Activated naive CD8-positive, alpha-beta T cell (primary cell): ENCODE data around the gene LRP1B.

Source experiments
- H3K27ac Mint-ChIP-seq: one replicate; pipeline ENCODE4 v1.8.0; 2021; ENCODE audit warnings: mixed read lengths
- H3K27me3 Mint-ChIP-seq: one replicate; pipeline ENCODE4 v1.8.0; 2021; ENCODE audit warnings: mixed read lengths
- H3K36me3 Mint-ChIP-seq: one replicate; pipeline ENCODE4 v1.8.0; 2021; ENCODE audit warnings: mixed read lengths
- H3K4me1 Mint-ChIP-seq: one replicate; pipeline ENCODE4 v1.8.0; 2021; ENCODE audit warnings: low read depth, mixed read lengths
- H3K4me3 Mint-ChIP-seq: one replicate; pipeline ENCODE4 v1.8.0; 2021; ENCODE audit warnings: mild to moderate bottlenecking, mixed read lengths
- H3K9me3 Mint-ChIP-seq: one replicate; pipeline ENCODE4 v1.8.0; 2021; ENCODE audit warnings: low read depth, mixed read lengths

Gene LRP1B

DNA sequence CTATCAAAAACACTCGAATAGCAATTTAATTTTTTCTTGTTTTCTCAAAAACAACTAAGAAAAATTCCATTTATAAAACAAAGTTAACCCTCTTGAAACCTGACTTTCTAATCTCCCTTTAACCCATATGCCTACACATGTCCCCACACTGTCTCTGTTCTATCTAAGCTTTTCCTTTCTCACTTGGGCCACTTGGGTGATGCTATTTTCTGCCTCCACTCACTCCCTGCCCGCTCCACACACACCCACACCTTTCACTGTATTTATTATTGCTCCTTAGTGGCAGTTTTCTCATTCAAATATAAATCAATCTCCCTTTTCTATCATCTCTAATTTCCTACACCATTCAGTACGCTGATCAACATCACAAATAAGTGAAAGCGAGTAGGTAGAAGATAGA, 531.1 kb downstream of the LRP1B start:
- Mint-ChIP-seq H3K27me3 (no peaks in the 10 kb centered on the region), H3K4me3 (no peak overlapping the region), H3K36me3 (no peaks in the 10 kb centered on the region), H3K4me1 (no peaks in the 10 kb centered on the region), H3K27ac (no peak overlapping the region), H3K9me3 (no peaks in the 10 kb centered on the region)

DNA sequence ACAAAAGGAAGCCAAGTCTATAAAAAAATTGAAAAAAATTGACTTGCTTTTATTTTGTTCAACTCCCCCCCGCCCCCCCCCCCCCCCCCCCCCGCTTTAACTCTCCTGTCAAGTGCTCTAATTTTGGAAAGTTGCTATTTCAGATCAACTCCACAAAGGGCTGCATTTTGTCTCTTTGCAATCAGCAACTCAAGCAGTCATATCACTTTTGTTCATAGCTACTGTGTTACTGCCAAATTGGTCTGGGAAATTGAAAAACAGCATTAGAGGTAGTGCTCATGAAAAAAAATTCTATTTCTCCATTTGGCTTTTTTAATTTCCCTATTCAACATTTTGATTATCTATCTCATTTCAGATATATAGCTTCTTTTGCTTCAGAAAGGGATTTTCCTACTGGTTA, 531.8 kb downstream of the LRP1B start:
- Mint-ChIP-seq H3K27me3 (no peaks in the 10 kb centered on the region), H3K9me3 (no peaks in the 10 kb centered on the region), H3K36me3 (no peaks in the 10 kb centered on the region), H3K27ac (no peak overlapping the region), H3K4me3 (no peak overlapping the region), H3K4me1 (no peaks in the 10 kb centered on the region)

DNA sequence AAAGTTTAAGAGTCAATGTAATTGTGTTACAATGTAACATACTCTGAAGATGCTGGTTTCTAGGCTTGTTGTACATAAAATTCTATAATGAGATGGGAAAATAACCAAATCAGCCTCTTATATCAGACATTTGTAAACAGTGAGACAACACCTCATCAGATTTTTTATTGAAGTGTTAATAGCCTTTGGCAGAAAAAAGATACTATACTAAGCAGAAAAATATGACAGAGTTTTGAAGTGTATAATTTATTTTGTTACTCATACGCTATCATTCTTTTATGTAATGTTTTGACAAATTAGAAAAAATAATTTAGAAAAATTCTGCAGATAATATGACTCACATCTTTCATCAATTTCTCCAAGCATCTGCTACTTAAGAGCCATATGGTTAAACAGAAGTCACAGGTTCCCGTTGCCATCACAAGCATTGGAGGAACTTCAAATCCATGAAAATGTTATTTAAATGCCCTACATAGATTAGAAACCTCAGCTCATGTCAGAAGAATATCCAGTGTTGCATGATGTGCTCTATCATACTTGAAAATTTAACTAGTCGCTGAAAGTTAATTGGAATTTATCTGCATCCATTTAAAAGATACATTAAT, 535.4 kb downstream of the LRP1B start:
- H3K4me1 Mint-ChIP-seq: no peaks in the 10 kb centered on the region
- H3K27ac Mint-ChIP-seq: no peak overlapping the region
- H3K4me3 Mint-ChIP-seq: no peak overlapping the region
- no peaks in the 10 kb centered on the region for H3K9me3 Mint-ChIP-seq
- no peaks in the 10 kb centered on the region for H3K27me3 Mint-ChIP-seq
- H3K36me3 Mint-ChIP-seq: no peaks in the 10 kb centered on the region

DNA sequence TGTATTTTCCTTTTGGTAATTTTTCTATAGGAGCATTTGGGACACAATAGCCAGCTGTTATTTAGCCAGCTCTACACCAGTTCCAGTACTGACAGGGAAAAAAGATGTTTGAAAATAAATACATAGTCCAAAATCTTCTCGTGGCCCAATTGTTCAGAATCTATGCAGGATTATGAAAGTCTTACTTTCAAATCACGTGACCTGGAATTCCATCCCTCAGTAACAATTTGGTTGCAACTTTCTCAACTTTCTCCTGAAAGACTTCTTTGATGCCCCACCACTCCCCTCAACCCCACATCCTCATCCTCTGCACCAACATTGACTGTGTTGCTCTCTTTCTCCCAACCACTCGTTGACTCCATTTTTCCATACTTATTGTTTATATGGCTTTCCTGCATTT, 539.0 kb downstream of the LRP1B start:
- H3K4me1 Mint-ChIP-seq: no peaks in the 10 kb centered on the region
- no peaks in the 10 kb centered on the region for H3K36me3 Mint-ChIP-seq
- no peak overlapping the region for H3K4me3 Mint-ChIP-seq
- H3K27ac Mint-ChIP-seq: no peak overlapping the region
- no peaks in the 10 kb centered on the region for H3K27me3 Mint-ChIP-seq
- peaks cover 4% of the 10 kb centered on the region for H3K9me3 Mint-ChIP-seq

DNA sequence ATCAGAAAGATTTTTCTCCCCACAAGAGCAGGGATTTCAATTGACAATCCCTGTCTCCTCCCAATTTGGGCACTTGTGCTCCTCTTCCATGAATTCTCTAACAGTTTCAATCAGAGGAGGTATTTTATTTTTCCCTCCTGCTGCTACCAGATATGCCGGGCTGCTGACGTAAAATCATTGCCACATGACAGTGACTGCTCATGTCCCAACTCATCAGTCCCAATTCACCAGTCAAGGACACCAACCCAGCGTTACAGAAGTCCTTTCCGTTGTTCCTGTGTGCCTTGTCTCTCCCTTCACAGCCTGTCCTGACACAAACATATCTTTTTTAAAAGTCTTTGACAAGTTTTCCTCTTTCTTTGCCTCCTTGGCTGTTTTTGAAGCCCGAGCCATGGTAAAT, 540.2 kb downstream of the LRP1B start:
- Mint-ChIP-seq H3K27me3 (no peaks in the 10 kb centered on the region), H3K9me3 (peaks cover 4% of the 10 kb centered on the region), H3K36me3 (no peaks in the 10 kb centered on the region), H3K4me1 (no peaks in the 10 kb centered on the region), H3K27ac (no peak overlapping the region), H3K4me3 (no peak overlapping the region)

DNA sequence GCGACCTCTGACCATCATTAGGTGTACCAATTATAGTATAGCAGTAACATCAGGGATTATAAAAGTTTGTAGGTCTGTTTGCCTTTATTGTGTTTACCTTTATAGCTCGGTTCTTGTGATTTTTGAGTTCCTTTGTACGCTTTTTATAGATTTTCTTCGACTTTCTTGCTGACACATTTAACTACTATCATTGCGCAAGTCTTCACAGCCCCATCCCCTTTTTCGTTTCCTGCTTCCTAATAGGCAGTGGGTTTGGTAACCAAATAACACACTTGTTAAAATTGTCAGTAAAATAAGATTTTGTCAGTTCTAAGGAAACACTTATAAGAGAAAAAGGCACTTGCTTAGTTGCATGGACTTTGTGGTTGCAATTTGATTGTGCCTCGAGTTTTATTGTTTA, 541.5 kb downstream of the LRP1B start:
- Mint-ChIP-seq H3K4me3 (no peak overlapping the region), H3K4me1 (no peaks in the 10 kb centered on the region), H3K9me3 (peaks cover 4% of the 10 kb centered on the region), H3K27ac (no peak overlapping the region), H3K36me3 (no peaks in the 10 kb centered on the region), H3K27me3 (no peaks in the 10 kb centered on the region)

DNA sequence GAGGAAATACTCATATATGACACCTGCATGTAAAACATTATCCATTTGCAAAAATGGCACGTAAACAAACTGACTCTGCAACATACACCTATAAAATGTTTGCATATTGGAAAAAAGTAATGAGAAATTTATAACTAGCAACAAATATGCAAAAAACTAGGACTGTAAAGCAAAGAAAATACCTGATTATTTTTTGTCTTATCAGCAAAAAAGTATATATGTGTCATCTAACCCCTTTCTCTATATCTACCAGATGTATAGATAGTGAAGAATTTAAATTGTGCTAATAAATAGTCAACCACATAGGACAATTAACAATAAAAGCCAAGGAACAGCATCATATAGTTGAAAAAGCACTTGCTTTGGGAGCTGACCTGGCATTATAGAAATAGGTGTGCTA, 543.8 kb downstream of the LRP1B start:
- Mint-ChIP-seq H3K27ac (no peak overlapping the region), H3K4me1 (no peaks in the 10 kb centered on the region), H3K36me3 (no peaks in the 10 kb centered on the region), H3K9me3 (peaks cover 8% of the 10 kb centered on the region), H3K27me3 (no peaks in the 10 kb centered on the region), H3K4me3 (no peak overlapping the region)

DNA sequence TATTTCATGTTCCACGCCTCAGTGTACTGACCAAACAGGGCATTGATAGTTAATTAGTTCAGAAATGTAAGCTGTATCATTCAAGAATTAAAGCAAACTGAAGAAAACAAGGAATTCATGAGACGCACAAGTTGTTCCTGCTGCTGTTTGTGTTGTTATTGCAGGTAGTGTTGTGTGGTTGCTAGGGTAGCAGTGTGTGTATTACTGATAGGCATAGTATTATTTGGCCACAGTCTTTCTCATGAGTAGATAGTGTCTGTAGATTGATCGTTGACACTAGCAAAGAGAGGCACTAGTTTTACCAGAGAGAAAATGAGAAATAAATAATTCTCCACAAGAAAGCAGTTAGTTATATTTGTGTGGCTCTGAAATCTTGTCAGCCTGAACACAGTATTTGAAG, 548.6 kb downstream of the LRP1B start:
- H3K4me3 Mint-ChIP-seq: no peak overlapping the region
- peaks cover 13% of the 10 kb centered on the region for H3K9me3 Mint-ChIP-seq
- no peaks in the 10 kb centered on the region for H3K27me3 Mint-ChIP-seq
- H3K27ac Mint-ChIP-seq: no peak overlapping the region
- no peaks in the 10 kb centered on the region for H3K36me3 Mint-ChIP-seq
- H3K4me1 Mint-ChIP-seq: no peaks in the 10 kb centered on the region

DNA sequence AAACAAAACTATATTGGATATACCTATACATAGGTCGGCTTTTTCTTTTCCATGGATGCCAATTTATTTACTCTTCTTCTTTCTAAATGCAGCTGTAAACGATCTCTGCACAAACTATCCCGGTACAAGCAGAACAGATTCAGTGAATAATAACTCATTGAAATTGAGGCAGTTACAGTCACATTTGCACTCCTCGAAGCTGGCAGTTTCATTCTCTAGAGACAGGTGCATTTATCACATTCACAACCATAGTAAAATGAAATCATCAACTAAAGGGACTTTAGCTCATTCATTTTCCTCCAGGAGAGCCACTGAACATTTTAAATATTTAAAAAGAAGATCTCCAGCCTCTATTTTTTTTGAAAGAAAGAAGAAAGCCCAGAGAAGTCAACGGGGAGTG, 551.7 kb downstream of the LRP1B start:
- Mint-ChIP-seq H3K4me1 (no peaks in the 10 kb centered on the region), H3K27me3 (no peaks in the 10 kb centered on the region), H3K36me3 (no peaks in the 10 kb centered on the region), H3K4me3 (no peak overlapping the region), H3K9me3 (peaks cover 20% of the 10 kb centered on the region), H3K27ac (no peak overlapping the region)

DNA sequence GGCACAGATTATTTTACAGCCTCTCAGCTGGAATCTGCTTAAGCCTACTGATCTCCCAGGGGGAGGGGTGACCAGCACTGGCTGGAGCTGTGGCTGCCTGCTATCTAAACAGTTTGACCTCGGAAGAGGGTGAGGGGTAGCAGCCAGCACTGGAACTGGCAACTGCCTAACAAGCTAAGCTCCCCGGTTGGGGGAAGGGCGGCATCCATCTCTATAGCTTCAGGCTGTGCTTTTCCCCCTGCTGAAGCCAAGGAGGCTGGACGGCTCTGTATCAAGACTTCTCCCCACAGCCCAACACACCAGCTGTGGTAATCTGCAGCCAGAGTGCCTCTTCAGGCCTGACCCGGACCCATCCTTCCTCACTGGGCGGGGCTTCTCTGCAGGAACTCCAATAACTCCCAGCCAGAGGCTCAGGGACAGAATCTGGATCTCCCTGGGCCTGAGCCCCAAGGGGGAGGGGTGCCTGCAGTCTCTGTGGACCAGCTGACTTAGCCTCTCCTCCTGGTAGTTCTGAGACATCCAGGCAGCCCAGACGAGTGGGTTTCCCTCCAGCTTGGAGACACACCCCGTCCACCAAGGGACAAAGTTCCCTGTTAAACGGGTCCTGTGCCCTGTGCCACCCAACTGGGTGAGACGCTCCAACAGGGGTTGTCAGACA, 560.2 kb downstream of the LRP1B start:
- no peak overlapping the region for H3K4me3 Mint-ChIP-seq
- H3K27ac Mint-ChIP-seq: no peak overlapping the region
- no peaks in the 10 kb centered on the region for H3K27me3 Mint-ChIP-seq
- peaks cover 26% of the 10 kb centered on the region for H3K9me3 Mint-ChIP-seq
- no peaks in the 10 kb centered on the region for H3K36me3 Mint-ChIP-seq
- no peaks in the 10 kb centered on the region for H3K4me1 Mint-ChIP-seq

DNA sequence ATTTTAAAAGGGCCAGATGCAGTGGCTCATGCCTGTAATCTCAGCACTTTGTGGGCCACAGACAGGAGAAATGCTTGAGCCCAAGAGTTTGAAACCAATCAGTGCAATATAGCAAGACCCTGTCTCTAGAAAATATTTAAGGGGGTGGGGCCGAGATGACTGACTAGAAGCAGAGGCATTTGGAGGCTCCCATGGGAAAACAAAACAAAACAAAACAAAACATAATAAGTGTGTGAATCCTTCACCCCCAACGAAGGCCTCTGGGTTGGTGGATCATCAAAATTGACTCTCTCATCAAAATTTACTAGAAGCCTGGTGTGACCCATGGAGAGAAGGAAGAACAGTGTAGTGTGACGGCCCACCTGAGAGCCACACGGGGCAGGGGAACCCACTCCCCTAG, 560.9 kb downstream of the LRP1B start:
- Mint-ChIP-seq H3K27me3 (no peaks in the 10 kb centered on the region), H3K4me1 (no peaks in the 10 kb centered on the region), H3K36me3 (no peaks in the 10 kb centered on the region), H3K4me3 (no peak overlapping the region), H3K9me3 (peaks cover 26% of the 10 kb centered on the region), H3K27ac (no peak overlapping the region)

DNA sequence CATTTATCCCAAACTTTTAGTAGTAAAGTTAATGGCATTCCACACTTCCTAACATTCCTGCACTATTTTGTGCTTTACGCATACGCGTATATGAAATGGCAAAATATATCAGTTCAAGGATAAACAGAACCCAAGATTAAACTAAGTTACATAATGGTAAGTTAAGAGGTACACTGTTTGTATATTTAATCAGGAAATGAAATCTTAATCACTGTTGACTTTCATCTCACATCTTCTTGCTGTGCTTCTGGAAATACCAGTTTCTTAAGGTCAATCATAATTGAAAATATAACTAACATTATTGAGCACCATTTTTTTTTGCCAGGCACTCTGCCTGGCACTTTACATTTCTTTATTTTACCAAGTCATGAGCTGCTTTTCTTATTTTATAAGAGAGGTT, 565.2 kb downstream of the LRP1B start:
- H3K27ac Mint-ChIP-seq: no peak overlapping the region
- H3K27me3 Mint-ChIP-seq: no peaks in the 10 kb centered on the region
- H3K9me3 Mint-ChIP-seq: peaks cover 7% of the 10 kb centered on the region
- H3K4me1 Mint-ChIP-seq: no peaks in the 10 kb centered on the region
- H3K4me3 Mint-ChIP-seq: no peak overlapping the region
- H3K36me3 Mint-ChIP-seq: no peaks in the 10 kb centered on the region

DNA sequence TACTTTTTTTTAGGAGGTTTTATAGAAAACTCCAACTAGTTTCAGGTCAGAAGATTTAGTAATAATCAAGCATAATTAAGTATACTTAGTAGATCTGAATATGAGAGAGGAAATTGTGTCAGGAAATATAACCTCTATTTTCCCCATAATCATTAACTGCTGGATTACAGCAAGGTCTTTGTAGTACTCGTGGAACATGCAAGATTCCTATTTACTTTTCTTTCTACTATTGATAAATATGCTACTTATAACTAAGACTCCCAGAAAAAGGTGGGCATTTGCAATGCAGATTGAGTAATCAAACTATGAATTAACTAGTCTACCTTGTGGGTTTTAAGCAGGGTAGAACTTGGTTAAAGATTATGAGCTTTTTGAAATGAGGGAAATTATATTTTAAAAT, 570.1 kb downstream of the LRP1B start:
- Mint-ChIP-seq H3K27me3 (no peaks in the 10 kb centered on the region), H3K4me1 (no peaks in the 10 kb centered on the region), H3K9me3 (no peaks in the 10 kb centered on the region), H3K27ac (no peak overlapping the region), H3K36me3 (no peaks in the 10 kb centered on the region), H3K4me3 (no peak overlapping the region)

DNA sequence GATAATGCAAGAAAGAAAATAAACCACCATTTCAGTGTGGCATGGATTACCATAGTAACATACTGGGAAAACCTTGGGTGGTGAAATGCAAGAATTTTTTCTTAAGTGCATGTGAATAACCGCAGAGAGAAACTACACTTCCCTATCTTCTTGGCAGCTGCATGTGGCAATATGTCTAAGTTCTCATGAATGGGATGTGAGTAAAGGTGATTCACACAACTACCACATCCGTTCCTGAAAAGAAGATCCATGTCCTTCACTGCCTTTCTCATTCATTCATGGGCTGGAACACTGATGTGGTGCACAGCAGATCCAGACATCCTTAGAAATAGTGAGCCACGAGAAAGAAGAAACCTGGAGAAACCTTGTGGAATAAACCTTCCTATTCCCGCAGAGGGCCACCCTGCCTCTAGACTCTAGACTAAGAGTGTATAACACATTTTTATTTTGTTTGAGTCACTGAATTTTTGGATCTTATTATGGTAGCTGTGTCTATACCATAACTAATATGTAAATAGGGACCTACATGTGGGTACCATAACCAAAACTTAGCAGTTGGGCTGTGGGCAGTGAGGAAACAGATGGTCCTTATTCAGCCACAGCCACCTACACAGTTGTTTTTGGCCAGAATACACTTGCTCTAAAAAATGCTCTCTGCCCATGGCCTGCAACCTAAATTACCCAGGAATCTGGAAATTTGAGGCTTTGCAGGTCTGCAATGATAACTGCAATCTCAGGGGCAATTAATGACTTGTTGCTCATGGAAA, 573.3 kb downstream of the LRP1B start:
- H3K9me3 Mint-ChIP-seq: no peaks in the 10 kb centered on the region
- H3K36me3 Mint-ChIP-seq: no peaks in the 10 kb centered on the region
- H3K27ac Mint-ChIP-seq: no peak overlapping the region
- no peaks in the 10 kb centered on the region for H3K4me1 Mint-ChIP-seq
- H3K27me3 Mint-ChIP-seq: no peaks in the 10 kb centered on the region
- no peak overlapping the region for H3K4me3 Mint-ChIP-seq

DNA sequence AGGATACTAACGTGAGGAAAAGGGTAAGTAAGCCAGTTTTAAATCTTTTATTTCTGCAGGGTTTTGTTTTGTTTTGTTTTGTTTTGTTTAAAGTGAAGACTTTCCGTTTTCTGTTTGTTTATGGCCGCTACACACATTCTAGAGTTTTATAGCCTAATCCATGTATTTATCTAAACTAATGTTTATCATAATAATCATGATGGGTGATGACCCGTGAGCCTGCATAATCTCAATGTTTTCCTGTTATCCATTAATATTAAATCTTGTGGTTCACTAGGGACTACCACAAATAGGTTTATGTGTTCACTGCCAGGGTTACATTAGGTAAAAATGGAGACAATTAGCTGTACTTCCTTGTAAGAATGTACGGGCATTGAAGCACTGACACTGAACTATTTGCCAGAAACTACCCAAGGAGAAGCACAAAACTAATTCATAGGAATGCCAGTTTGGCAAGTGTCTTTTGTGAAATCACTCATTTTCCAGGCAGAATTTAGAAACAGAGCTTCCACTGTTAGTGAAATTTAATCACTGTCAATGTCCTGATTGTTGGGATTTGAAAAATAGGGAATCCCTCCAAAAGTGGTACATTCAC, 574.8 kb downstream of the LRP1B start:
- Mint-ChIP-seq H3K36me3 (no peaks in the 10 kb centered on the region), H3K4me1 (no peaks in the 10 kb centered on the region), H3K9me3 (no peaks in the 10 kb centered on the region), H3K4me3 (no peak overlapping the region), H3K27me3 (no peaks in the 10 kb centered on the region), H3K27ac (no peak overlapping the region)
